Activated T-helper 1 cell treated with anti-CD3 and anti-CD28 coated beads, Interleukin-12 subunit alpha, Interleukin-12 subunit beta, Interleukin-2, Interleukin-4 antibody, amounts not matched to agents 30 ng/mL and 10 ng/mL and 1 ng/mL, durations not matched to agents 14 hours and 24 hours and 36 hours (primary cell): ENCODE results near the gene ZEB2. TPM values are rescaled to one million over a fixed set of nuclear protein-coding genes. Genes with fewer than 3 reads are reported as not detected.
A peak's percentile ranks its signal among the peaks of the same experiment; 100 is the strongest.
"Not testable (repeated sequence)": the region's sequence is repeated elsewhere in the genome, so short reads cannot be mapped to it uniquely, and the experiment has no call there.

ENCODE experiments used
- DNase-seq: peaks from one replicate; pipeline ENCODE4 v3.0.0; 2021; ENCODE audit warnings: low spot score
- H3K27ac Mint-ChIP-seq: one replicate; pipeline ENCODE4 v1.8.0; 2021; ENCODE audit warnings: mild to moderate bottlenecking, mixed read lengths
- H3K27me3 Mint-ChIP-seq: one replicate; pipeline ENCODE4 v1.8.0; 2022; ENCODE audit warnings: mild to moderate bottlenecking, moderate library complexity, mixed read lengths; ENCODE audit not compliant: insufficient read depth
- H3K36me3 Mint-ChIP-seq: one replicate; pipeline ENCODE4 v1.8.0; 2021; ENCODE audit warnings: low read depth, mixed read lengths
- H3K4me1 Mint-ChIP-seq: one replicate; pipeline ENCODE4 v1.8.0; 2021; ENCODE audit warnings: low read depth, mixed read lengths
- H3K4me3 Mint-ChIP-seq: one replicate; pipeline ENCODE4 v1.8.0; 2021; ENCODE audit warnings: mild to moderate bottlenecking, moderate library complexity, mixed read lengths
- H3K9me3 Mint-ChIP-seq: one replicate; pipeline ENCODE4 v1.8.0; 2021; ENCODE audit warnings: mixed read lengths
- intact Hi-C: fragments of 100-400 bp; cut with micrococcal nuclease; formaldehyde crosslinking; loops from one replicate; pipeline ENCODE4 v1.15.1; 2024
- total RNA-seq: library from RNA; stranded (reverse); gene quantifications from 2 replicates; pipeline ENCODE4 v1.2.3, GENCODE V29; 2022

ZEB2 gene
- total RNA-seq, 1 donor from 2014 or later = 27.8 TPM

GRCh38 chr2:144377914-144378313 is 142.0 kb downstream of the ZEB2 start:
- peak overlapping the region; percentile 19 for H3K27ac Mint-ChIP-seq
- peaks cover 57% of the 10 kb centered on the region for H3K4me1 Mint-ChIP-seq
- H3K36me3 Mint-ChIP-seq = no peaks in the 10 kb centered on the region
- intact Hi-C loops = no loop called here
- H3K4me3 Mint-ChIP-seq = no peak overlapping the region
- DNase-seq = no peak
- peaks cover 2% of the 10 kb centered on the region for H3K27me3 Mint-ChIP-seq
- peaks cover 6% of the 10 kb centered on the region for H3K9me3 Mint-ChIP-seq

GRCh38 chr2:144376926-144377325 is 143.0 kb downstream of the ZEB2 start:
- no peak overlapping the region for H3K27ac Mint-ChIP-seq
- H3K27me3 Mint-ChIP-seq = peaks cover under 1% of the 10 kb centered on the region
- no peak for DNase-seq
- intact Hi-C loops = no loop called here
- no peak overlapping the region for H3K4me3 Mint-ChIP-seq
- H3K36me3 Mint-ChIP-seq = no peaks in the 10 kb centered on the region
- peaks cover 47% of the 10 kb centered on the region for H3K4me1 Mint-ChIP-seq
- H3K9me3 Mint-ChIP-seq = peaks cover 6% of the 10 kb centered on the region

- Mint-ChIP-seq H3K4me3 (no peak overlapping the region), H3K36me3 (no peaks in the 10 kb centered on the region), H3K4me1 (peaks cover 43% of the 10 kb centered on the region), H3K27ac (no peak overlapping the region), H3K9me3 (peaks cover 6% of the 10 kb centered on the region), H3K27me3 (no peaks in the 10 kb centered on the region)
- DNase-seq = no peak
- intact Hi-C loops = no loop called here
Observed at GRCh38 chr2:144376460-144376859, 143.5 kb downstream of the ZEB2 start.

GRCh38 chr2:144374163-144374661 is 145.7 kb downstream of the ZEB2 start:
- Mint-ChIP-seq H3K36me3 (no peaks in the 10 kb centered on the region), H3K4me1 (peaks cover 38% of the 10 kb centered on the region), H3K27ac (no peak overlapping the region), H3K9me3 (peaks cover 5% of the 10 kb centered on the region), H3K4me3 (no peak overlapping the region), H3K27me3 (no peaks in the 10 kb centered on the region)
- intact Hi-C loops = no loop called here
- DNase-seq = no peak

GRCh38 chr2:144372410-144373080 is 147.4 kb downstream of the ZEB2 start:
- intact Hi-C loops = no loop called here
- DNase-seq = no peak
- no peak overlapping the region for H3K4me3 Mint-ChIP-seq
- H3K27me3 Mint-ChIP-seq = no peaks in the 10 kb centered on the region
- H3K9me3 Mint-ChIP-seq = no peaks in the 10 kb centered on the region
- H3K27ac Mint-ChIP-seq = no peak overlapping the region
- peaks cover 25% of the 10 kb centered on the region for H3K4me1 Mint-ChIP-seq
- H3K36me3 Mint-ChIP-seq = peaks cover 2% of the 10 kb centered on the region

GRCh38 chr2:144370937-144371584 is 148.9 kb downstream of the ZEB2 start:
- intact Hi-C loops = no loop called here
- H3K27me3 Mint-ChIP-seq = no peaks in the 10 kb centered on the region
- no peak overlapping the region for H3K27ac Mint-ChIP-seq
- H3K9me3 Mint-ChIP-seq = no peaks in the 10 kb centered on the region
- peaks cover 2% of the 10 kb centered on the region for H3K36me3 Mint-ChIP-seq
- no peak overlapping the region for H3K4me3 Mint-ChIP-seq
- no peak for DNase-seq
- peaks cover 19% of the 10 kb centered on the region for H3K4me1 Mint-ChIP-seq

- Mint-ChIP-seq H3K36me3 (peaks cover 2% of the 10 kb centered on the region), H3K9me3 (no peaks in the 10 kb centered on the region), H3K4me3 (no peak overlapping the region), H3K27ac (no peak overlapping the region), H3K4me1 (peaks cover 14% of the 10 kb centered on the region), H3K27me3 (no peaks in the 10 kb centered on the region)
- DNase-seq = no peak
- intact Hi-C loops = no loop called here
Observed at GRCh38 chr2:144369416-144369815, 150.5 kb downstream of the ZEB2 start.

- intact Hi-C loops = no loop called here
- DNase-seq = no peak
- Mint-ChIP-seq H3K27ac (no peak overlapping the region), H3K4me1 (peaks cover 5% of the 10 kb centered on the region), H3K4me3 (no peak overlapping the region), H3K36me3 (peaks cover 3% of the 10 kb centered on the region), H3K9me3 (no peaks in the 10 kb centered on the region), H3K27me3 (no peaks in the 10 kb centered on the region)
Observed at GRCh38 chr2:144366825-144367429, 153.0 kb downstream of the ZEB2 start.

GRCh38 chr2:144364944-144365738 is 154.8 kb downstream of the ZEB2 start:
- Mint-ChIP-seq H3K27ac (no peak overlapping the region), H3K36me3 (peaks cover 3% of the 10 kb centered on the region), H3K9me3 (no peaks in the 10 kb centered on the region), H3K27me3 (no peaks in the 10 kb centered on the region), H3K4me1 (no peaks in the 10 kb centered on the region), H3K4me3 (no peak overlapping the region)
- DNase-seq = no peak
- intact Hi-C loops = no loop called here

GRCh38 chr2:144364247-144364646 is 155.7 kb downstream of the ZEB2 start:
- H3K27me3 Mint-ChIP-seq, H3K36me3 Mint-ChIP-seq, DNase-seq, intact Hi-C loops, H3K4me3 Mint-ChIP-seq, H3K4me1 Mint-ChIP-seq, H3K9me3 Mint-ChIP-seq: not testable (repeated sequence)
- peak overlapping the region; percentile 16 for H3K27ac Mint-ChIP-seq

GRCh38 chr2:144362401-144362800 is 157.5 kb downstream of the ZEB2 start:
- intact Hi-C loops = no loop called here
- no peak for DNase-seq
- H3K4me1 Mint-ChIP-seq = peaks cover 23% of the 10 kb centered on the region
- H3K27me3 Mint-ChIP-seq = no peaks in the 10 kb centered on the region
- H3K27ac Mint-ChIP-seq = no peak overlapping the region
- H3K4me3 Mint-ChIP-seq = no peak overlapping the region
- H3K9me3 Mint-ChIP-seq = no peaks in the 10 kb centered on the region
- H3K36me3 Mint-ChIP-seq = peaks cover 1% of the 10 kb centered on the region

- Mint-ChIP-seq H3K4me3 (no peak overlapping the region), H3K4me1 (peaks cover 25% of the 10 kb centered on the region), H3K36me3 (peaks cover 1% of the 10 kb centered on the region), H3K27me3 (no peaks in the 10 kb centered on the region), H3K9me3 (no peaks in the 10 kb centered on the region), H3K27ac (no peak overlapping the region)
- DNase-seq = no peak
- intact Hi-C loops = no loop called here
Observed at GRCh38 chr2:144361742-144362141, 158.2 kb downstream of the ZEB2 start.
